HG03342 (cell line): Measurements from ENCODE around the gene CCL28.
"Not testable (repeated sequence)": the region's sequence is repeated elsewhere in the genome, so short reads cannot be mapped to it uniquely, and the experiment has no call there.

ENCODE experiments used
- ATAC-seq: cut with Tn5 transposase; IDR thresholded peaks from one replicate; pipeline ENCODE4 v1.9.1; 2021; ENCODE audit warnings: mild to moderate bottlenecking, moderate library complexity; ENCODE audit not compliant: unreplicated experiment

The CCL28 gene, protein sequence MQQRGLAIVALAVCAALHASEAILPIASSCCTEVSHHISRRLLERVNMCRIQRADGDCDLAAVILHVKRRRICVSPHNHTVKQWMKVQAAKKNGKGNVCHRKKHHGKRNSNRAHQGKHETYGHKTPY

DNA sequence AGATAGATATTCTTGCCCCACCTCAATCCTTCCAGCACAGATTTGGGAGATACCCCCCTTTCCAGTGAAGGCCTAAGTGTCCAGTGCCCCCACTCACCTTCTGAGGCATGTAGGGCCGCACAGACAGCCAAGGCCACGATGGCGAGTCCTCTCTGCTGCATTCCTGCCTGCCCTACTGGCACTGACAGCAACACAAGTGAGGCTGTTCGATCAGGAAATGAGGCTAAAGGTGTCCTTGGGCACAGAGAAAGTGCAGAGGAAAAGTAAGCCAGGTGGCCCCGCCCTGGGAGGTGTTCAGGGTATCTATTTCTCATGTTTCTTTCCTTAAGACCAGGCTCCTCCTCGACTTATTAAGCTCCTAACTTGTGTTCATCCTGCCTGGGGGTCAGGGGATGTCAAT is at the start of gene CCL28:
Gene CCL28 (minus strand): TSS at position 236 of the 400 bp plus-strand sequence. CDS start 75 bp downstream, at position 161.
- no peak for ATAC-seq

DNA sequence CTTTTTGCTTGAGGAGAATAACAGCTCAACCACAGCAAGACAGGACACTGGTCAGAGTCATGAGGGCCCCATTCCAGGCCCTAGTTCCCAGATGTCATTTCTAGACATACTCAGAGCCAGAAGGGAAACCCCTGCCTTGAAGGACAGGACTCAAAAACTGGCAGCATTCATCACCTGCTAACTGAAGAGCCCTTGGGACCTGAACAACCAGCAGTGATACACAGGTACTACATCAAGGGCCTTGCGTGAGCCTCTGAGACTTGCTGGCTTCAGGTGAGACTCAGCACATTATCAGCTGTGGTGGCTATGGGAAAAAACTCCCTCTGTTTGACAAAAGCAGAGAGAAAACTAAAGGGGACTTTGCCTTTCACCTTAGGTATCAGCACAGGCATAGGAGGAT is 48.9 kb upstream of the CCL28 start:
- no peak for ATAC-seq

DNA sequence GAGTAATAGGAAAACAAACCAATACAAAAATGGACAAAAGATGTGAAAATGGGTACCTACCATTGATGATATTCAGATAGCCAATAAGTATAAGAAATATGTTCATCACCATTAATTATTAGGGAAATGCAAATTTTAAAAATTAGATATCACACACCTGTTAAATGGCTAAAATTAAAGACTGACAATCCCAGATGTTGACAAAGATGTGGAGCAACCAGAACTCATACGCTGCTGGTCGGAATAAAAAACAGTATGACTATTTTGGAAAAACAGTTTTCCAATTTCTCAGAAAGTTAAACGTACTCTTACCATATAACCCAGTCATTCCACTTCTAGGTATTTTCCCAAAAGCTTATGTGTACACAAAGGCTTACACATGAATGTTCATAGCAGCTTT is 44.4 kb upstream of the CCL28 start:
- no peak for ATAC-seq

DNA sequence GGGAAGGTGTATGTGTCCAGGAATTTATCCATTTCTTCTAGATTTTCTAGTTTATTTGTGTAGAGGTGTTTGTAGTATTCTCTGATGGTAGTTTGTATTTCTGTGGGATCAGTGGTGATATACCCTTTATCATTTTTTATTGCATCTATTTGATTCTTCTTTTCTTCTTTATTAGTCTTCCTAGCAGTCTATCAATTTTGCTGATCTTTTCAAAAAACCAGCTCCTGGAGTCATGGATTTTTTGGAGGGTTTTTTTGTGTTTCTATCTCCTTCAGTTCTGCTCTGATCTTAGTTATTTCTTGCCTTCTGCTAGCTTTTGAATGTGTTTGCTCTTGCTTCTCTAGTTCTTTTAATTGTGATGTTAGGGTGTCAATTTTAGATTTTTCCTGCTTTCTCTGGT is 29.4 kb upstream of the CCL28 start:
- ATAC-seq: not testable (repeated sequence)

DNA sequence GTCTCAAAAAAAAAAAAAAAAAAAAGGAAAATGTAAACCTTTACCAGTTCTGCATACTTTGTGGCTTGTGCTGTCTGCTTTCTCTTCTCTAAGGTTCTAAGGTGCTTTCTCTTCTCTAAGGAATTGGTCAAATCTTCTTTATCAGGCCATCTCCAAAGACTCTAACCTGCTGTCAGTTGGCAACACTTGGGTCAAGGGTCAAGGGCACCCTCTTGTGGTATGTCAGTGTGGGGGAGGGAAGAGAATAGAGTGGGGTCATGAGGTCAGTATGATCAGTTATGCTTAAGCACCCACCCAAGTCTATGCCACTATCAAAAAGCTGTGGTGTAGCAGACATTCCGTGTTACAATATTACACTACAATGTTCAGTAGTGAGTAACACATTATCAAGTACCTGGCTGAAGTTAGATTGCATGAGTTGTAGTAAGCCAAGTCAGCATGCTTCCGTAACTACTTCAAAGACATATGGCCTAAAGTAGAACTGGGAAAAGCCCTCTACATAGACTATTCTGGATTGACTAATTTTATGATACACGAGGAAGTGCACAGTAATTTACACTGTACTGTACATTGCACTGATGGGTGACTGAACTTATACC is 25.0 kb upstream of the CCL28 start:
- no peak for ATAC-seq

DNA sequence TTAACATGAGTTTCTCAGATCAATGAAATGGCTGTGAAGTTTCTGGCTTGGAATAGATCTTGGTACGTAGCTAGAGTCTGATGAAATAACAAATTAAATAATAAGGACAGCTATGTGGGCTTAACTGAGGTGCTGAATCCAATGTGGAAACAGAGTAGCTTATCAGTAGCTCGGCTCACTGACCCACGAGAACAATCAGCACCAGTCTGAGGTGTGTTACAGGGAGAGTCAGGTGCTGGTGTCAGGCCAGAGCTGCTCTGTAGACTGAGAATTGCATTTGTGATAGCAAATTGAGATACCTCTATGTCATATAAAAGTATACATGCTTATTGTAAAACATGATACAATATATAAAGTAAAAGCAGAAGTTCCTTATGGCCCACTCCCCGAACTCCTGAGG is 21.2 kb upstream of the CCL28 start:
- no peak for ATAC-seq

DNA sequence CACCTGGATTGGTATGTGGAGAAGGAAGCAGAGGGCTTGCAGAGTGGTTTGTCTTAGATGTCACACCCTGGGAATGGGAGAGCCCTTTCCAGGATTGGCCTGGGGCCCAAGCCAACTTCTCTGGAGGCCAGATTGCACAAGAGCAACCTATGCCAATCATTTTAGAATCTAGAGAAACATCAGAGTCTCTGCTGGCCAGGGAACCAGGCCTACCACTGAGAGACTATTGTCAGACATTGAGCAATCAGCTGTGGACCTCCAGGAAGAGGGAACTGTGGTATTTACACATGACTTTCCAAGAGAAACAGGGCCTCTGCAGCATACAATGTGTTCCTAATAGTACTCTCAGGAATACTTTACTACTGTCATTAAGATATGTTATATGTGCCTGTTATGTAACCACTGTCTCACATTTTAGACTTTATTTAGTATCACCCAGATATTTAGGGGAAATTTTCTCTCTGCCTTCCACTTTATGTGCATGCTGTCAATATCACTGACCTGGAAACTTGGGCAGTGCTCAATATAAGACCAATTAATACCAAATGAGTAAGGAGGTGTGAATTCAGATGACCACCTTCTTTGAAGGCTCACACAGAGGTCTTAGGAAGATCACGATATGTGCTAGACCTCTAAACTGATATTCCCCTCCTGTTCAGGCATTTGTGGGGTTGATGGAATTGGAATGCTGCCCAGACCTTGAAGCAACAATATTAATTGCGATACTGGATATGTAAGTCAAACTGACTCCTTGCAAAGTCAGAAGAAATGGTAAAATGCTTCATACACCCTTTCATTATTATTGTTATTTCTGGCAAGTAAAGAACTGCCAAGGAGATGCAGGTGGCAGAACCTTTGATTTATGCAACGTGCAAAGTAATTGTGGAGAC is 20.5 kb upstream of the CCL28 start:
- no peak for ATAC-seq

DNA sequence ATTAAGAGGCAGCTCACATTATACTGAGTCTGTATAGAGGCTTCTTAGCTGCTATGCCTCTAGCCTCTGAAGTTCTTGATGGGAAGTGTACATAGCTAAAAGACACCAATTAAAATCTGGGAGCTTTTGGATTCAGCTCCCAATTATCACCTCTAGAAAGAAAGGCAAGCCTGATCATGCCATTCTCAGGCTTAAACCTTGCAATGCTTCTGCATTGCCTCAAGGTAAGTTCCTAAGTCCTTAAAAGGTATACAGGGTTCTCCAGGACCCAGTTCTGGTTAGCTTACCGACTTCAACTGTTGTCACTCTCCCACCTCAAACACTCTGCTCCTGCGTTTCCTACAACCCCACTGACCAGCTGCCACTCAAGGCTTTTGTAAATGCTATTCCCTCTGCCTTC is 17.5 kb upstream of the CCL28 start:
- ATAC-seq: no peak

DNA sequence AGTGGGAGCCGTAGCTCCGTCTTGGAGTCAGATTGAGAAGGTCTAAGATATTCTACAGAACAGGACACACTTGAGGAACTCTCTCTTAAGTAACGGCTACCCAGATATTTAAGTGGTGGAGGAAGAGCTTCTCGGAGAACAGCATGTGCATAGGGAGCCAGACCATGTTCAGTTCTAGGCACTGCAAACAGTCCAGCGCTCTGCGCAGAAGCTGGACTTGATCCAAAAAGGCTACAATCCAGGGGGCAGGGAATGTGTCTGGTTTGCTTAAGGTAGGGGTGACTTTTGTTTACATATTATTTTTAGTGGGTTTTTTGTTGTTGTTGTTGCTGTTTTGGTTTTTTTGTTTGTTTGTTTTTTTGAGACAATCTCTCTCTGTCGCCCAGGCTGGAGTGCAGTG is 16.8 kb upstream of the CCL28 start:
- ATAC-seq: no peak

DNA sequence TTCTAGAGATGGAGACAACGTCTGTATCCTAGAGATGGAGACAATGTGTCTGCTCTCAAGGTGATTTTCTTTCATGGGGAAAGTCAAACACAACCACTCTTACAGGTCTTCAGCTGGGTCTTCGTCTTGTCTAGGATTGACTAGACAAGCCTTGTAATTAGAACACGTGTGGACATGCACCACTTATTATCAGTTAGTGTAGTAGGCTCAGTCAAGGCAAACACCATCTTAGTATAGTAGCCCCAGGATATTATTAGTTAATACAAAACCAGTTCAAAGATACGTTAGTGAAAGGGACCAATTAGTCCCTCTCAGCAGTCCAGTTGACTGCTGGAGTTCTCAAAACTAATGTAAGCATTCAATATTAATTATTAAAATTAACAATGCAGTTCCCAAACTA is 15.1 kb upstream of the CCL28 start:
- no peak for ATAC-seq

DNA sequence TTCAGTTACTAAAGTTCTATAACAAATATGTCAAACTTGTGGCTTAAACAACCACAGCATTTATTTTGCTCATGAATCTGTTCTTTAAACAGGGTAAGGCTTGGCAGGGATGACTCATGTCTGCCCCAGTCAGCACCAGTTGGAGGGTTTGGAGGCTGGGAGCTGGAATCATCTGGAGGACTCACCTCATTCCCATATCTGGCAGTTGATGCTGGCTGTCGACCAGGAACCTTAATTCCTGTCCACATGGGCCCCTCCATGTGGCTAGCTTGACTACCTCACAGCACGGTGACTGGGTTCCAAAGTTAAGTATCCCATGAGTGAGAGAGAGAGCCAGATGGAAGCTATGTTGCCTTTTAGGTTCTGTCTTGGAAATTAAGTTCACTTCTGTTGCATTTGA is 13.8 kb upstream of the CCL28 start:
- no peak for ATAC-seq

DNA sequence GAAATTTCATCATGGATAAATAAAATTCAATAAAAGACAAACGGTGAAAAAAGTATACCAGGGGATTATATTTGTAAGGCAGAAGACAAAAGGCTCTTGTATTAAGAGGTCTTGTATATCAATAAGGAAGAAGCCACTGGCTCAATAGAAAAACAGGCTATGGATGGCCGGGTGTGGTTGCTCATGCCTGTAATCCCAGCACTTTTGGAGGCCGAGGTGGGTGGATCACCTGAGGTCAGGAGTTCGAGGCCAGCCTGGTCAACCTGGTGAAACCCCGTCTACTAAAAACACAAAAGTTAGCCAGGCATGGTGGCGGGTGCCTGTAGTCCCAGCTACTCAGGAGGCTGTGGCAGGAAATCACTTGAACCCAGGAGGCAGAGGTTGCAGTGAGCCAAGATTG is 10.9 kb upstream of the CCL28 start:
- ATAC-seq: not testable (repeated sequence)

DNA sequence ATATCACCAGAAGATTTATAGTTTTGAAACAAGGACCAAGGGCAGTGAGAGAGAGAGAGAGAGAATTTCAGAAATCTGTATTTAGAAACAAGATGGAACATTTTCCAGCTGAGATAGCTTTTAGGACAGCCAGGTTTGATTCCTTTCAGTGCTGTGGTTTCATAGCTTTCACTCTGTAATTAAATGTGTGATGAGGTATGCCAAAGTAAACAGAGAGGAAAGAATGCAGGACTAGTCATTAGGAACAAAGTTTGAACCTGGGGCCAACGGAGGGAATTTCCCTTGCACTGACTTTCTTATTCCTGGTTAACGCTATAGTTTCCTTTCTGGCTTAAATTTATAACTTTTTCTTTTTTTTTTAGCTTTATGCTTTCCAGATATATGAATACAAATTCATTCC is 10.0 kb upstream of the CCL28 start:
- no peak for ATAC-seq

DNA sequence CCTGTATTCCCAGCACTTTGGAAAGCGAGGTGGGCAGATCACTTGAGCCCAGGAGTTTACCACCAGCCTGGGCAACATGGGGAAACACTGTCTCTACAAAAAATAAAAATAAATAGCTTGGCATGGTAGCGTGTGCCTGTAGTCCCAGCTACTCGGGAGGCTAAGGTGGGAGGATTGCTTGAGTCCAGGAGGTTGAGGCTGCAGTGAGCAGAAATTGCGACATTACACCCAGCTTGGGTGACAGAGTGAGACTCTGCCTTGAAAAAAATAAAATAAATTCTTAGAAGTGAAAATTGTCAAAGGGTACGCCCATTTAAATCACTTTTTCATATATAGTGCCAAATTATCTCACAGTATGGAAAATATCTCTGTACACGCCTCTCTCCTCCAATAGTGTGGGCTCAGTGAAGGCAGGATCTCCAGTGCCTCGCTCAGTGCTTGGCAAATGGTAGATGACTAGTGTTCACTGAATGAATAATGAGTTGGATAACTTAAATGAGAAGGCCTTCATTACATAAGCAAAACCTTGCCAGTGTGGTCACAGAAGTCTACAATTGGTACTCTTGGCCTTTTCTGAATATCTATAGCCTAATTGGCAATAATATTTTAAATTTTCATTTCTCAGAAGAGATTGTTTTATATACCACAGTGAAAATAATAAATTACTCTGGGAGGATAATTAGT is 9.4 kb upstream of the CCL28 start:
- no peak for ATAC-seq

DNA sequence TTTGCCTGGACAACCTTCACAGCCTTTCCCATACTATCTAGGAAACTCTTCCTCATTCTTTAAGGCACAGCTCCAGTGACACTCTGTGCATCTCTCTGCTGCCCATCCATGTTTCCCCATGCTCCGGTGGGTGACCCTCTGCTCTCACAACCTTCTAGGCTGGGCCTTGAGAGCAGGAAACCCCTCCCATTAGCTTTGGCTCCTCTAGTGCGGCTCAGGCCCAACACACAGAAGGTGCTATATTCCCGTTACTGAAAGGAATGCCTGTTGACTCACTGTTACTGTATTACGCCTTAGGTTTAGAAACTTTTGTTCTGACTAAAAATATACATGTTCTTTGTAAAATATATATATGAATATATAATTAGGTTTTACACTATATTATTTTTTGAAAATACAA is 8.1 kb upstream of the CCL28 start:
- no peak for ATAC-seq

DNA sequence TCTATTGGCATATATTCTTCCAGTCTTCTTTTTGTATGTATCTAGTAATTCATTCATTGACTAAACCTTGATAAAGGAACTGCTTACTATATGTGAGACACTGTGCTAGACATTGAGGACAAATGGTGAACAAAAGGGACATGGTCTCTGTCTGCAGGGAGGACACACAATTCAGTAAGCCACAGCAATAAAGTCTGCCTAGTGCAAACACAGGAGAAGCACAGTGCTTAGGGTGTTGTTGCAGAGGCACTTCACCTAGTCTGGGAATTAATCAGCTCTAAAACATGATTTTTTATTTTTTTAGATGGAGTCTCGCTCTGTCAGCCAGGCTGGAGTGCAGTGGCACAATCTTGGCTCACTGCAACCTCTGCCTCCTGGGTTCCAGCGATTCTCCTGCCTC is 6.4 kb upstream of the CCL28 start:
- no peak for ATAC-seq

DNA sequence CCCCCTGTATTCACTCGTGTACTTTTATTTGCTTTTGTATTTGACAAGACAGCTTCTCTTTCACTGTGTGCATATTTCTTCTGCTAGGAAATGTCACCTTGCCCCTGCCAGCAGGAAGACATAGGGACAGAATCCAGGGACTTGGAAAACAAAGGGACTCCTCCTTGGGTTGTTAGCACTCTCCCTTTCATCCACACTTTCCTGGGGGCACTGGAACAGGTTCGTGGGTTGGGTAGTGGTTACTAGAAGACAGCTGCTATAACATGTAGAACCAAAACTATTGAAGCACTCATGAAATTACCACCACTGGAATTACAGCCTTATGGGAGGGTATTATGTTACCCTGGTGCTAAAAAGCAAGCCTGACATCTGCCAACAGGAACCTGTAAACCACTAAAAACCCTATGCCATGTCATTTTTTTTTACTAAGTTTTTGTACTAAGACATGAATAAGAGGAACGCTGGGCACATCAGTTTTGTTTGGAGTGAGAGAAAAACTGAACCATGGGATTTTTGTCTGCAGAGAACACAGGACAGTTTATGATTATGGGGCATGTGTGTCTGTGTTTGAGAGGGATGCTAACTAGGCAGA is 4.7 kb upstream of the CCL28 start:
- ATAC-seq: no peak

DNA sequence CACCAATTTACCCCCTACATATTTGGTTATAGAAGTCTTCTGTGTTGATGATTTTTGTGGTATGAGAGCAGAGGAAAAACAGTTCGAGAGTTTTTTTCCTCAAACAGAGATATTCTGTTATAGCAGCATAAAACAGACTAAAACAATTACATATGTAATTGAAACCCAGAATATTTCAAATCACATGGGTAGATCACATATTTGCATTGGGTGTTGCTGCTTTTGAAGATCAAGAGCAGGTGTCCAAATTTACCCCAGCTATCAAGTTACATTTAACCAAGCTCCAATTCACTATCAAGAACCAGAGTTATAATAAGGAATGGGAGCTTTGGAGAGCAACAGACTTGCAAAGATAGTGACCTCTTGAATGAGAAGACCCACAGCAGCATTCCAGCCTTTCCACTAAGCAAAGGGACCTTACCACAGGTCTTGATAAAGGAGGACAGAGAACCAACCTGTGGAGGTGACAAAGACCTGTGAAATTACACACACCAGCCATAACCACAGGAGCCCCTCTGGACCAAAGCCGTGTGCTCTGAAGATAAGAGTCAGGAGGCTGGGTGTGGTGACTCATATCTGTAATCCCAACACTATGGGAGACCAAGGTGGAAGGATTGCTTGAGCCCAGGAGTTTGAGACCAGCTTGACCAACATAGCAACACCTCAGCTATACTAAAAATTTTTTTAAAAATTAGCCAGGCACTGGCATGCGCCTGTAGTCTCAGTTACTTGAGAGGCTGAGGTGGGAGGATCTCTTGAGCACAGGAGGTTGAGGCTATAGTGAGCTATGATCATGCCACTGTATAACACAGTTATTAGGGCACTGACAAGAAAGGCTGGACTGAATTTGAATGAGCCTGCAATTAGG is 4.0 kb upstream of the CCL28 start:
- ATAC-seq: no peak

DNA sequence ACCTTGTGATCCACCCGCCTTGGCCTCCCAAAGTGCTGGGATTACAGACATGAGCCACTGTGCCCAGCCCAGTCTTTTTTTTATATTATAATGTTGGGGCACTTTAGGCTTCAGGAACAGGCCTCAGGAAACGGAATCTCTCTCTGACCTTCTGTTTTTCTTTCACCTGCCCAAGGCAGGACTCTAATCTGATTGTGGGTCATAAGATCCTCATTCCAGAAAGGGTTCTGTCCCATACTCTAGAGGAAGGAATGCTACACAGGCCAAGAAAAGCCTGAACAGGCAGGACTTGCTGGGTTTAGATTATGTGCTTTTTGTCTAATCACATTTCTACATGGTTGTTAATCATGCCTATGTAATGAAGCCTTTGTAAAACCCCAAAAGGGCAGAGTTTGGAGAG is 1.8 kb upstream of the CCL28 start:
- no peak for ATAC-seq

DNA sequence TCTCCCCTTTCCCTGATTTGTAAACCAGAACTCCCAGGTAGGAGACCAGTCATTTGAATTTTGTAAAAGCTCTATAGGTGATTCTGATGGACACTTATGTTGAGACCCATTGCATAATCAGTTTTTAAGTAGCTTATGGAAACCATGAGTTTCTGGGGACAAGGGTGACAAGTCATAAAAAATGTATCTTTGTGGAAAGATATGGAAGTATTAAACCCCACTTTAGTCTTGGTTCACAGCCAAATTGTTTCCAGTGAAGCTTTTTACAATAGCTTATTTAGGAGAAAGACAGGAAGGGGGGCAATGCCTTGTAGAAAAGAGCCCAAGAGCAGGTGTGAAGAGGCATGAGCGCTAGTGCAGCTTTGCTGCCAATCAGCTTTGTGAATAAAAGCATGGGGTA is 453 bp upstream of the CCL28 start:
- ATAC-seq: no peak
